Erythroblast (primary cell): ENCODE data around the gene MECP2.

Experiments used
- GATA1 ChIP-seq: IDR thresholded peaks from 2 replicates; pipeline ENCODE4 v1.6.1; 2011; ENCODE audit warnings: low read depth, mild to moderate bottlenecking, control low read depth, low read length, moderate library complexity
- POLR2A ChIP-seq: IDR thresholded peaks from 2 replicates; pipeline ENCODE4 v1.6.1; 2011; ENCODE audit warnings: mild to moderate bottlenecking, low read length

DNA sequence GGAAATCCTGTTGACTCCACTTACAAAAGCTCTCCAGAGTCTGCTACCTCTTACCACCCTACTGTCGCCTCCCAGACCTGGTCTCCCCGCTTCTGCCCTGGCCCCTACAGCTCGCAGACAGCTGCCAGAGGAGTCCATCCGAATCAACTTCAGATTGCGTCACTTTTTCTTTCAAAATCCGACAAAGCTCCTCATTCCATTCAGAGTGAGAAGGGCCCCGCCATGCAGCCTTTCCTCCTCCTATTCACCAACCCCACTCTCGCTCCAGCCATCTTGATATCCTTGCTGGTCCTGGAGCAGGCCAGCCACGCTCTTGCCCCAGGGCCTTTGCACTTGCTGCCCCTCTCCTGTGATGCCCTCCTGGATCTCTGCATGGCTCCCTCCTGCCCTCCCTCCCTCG is 41.3 kb upstream of the MECP2 start:
- TF ChIP-seq POLR2A: no peak
- no peak for TF ChIP-seq GATA1
